GM19438 (cell line): ENCODE data around the gene TTLL7.
"Not testable (repeated sequence)": the region's sequence is repeated elsewhere in the genome, so short reads cannot be mapped to it uniquely, and the experiment has no call there.

ENCODE experiments used
- ATAC-seq: cut with Tn5 transposase; IDR thresholded peaks from one replicate; pipeline ENCODE4 v1.9.1; 2021; ENCODE audit warnings: low read depth; ENCODE audit not compliant: unreplicated experiment

Gene TTLL7

GRCh38 chr1:83934550-83934949, 64.4 kb downstream of the TTLL7 start:
- no peak for ATAC-seq

- ATAC-seq = no peak
These were observed 66.2 kb downstream of the TTLL7 start for GRCh38 chr1:83932693-83933092.

- ATAC-seq = no peak
These were observed 66.7 kb downstream of the TTLL7 start for GRCh38 chr1:83932281-83932680.

- ATAC-seq = no peak
These were observed 67.2 kb downstream of the TTLL7 start for GRCh38 chr1:83931658-83932253.

GRCh38 chr1:83929184-83929583, 69.7 kb downstream of the TTLL7 start:
- no peak for ATAC-seq

- no peak for ATAC-seq
These were observed 70.5 kb downstream of the TTLL7 start for GRCh38 chr1:83928396-83928795.

- ATAC-seq = no peak
These were observed 71.2 kb downstream of the TTLL7 start for GRCh38 chr1:83927701-83928100.

- ATAC-seq = no peak
These were observed 71.9 kb downstream of the TTLL7 start for GRCh38 chr1:83927061-83927460.

GRCh38 chr1:83923553-83923952, 75.4 kb downstream of the TTLL7 start:
- no peak for ATAC-seq

GRCh38 chr1:83922431-83922830, 76.5 kb downstream of the TTLL7 start:
- no peak for ATAC-seq

- ATAC-seq = no peak
These were observed 78.6 kb downstream of the TTLL7 start for GRCh38 chr1:83920320-83920719.

- ATAC-seq = no peak
These were observed 79.1 kb downstream of the TTLL7 start for GRCh38 chr1:83919872-83920271.

GRCh38 chr1:83918688-83919285, 80.1 kb downstream of the TTLL7 start:
- ATAC-seq = no peak

- no peak for ATAC-seq
These were observed 81.0 kb downstream of the TTLL7 start for GRCh38 chr1:83917959-83918358.

GRCh38 chr1:83916094-83916493, 82.8 kb downstream of the TTLL7 start:
- not testable (repeated sequence) for ATAC-seq

- no peak for ATAC-seq
These were observed 86.1 kb downstream of the TTLL7 start for GRCh38 chr1:83912876-83913275.

GRCh38 chr1:83910461-83910860, 88.5 kb downstream of the TTLL7 start:
- no peak for ATAC-seq

- ATAC-seq = no peak
These were observed 89.2 kb downstream of the TTLL7 start for GRCh38 chr1:83909687-83910086.

- no peak for ATAC-seq
These were observed 93.5 kb downstream of the TTLL7 start for GRCh38 chr1:83905315-83905907.

- no peak for ATAC-seq
These were observed 97.3 kb downstream of the TTLL7 start for GRCh38 chr1:83901547-83902155.

GRCh38 chr1:83900524-83900923, 98.4 kb downstream of the TTLL7 start:
- no peak for ATAC-seq

- ATAC-seq = no peak
These were observed 101.4 kb downstream of the TTLL7 start for GRCh38 chr1:83897516-83897915.
